Neutrophil (primary cell): Measurements from ENCODE around the gene CGB7.
"Not testable (repeated sequence)": the region's sequence is repeated elsewhere in the genome, so short reads cannot be mapped to it uniquely, and the experiment has no call there.

ENCODE experiments used
- H3K27ac ChIP-seq: fragments of 200-600 bp; sonication (generic); 2 replicates; pipeline ENCODE4 v1.5.1; 2016; ENCODE audit warnings: mild to moderate bottlenecking, moderate library complexity
- H3K27me3 ChIP-seq: fragments of 200-600 bp; sonication (generic); 2 replicates; pipeline ENCODE4 v1.6.0; 2016; ENCODE audit warnings: mild to moderate bottlenecking
- H3K36me3 ChIP-seq: fragments of 200-600 bp; sonication (generic); 2 replicates; pipeline ENCODE4 v1.5.1; 2017
- H3K4me1 ChIP-seq, 2 experiments: fragments of 200-600 bp in 1 of 2; sonication (generic) in 1 of 2; 1 replicate in 1 of 2; 2 replicates in 1 of 2; pipeline versions ENCODE4 v1.5.1 to v1.6.1; 2013 to 2016; ENCODE audit warnings: low read depth in 1 of 2, low read length in 1 of 2, mild to moderate bottlenecking in 1 of 2, moderate library complexity in 1 of 2; ENCODE audit not compliant: control insufficient read depth in 1 of 2, insufficient read depth in 1 of 2
- H3K4me3 ChIP-seq, 2 experiments: fragments of 200-600 bp in 1 of 2; sonication (generic) in 1 of 2; 1 replicate in 1 of 2; 2 replicates in 1 of 2; pipeline ENCODE4 v1.5.1; 2013 to 2016; ENCODE audit warnings: low read depth in 1 of 2, low read length in 1 of 2, mild to moderate bottlenecking in 1 of 2, moderate library complexity in 1 of 2
- H3K9me3 ChIP-seq: fragments of 200-600 bp; sonication (generic); 2 replicates; pipeline ENCODE4 v1.5.1; 2016
- TF ChIP-seq, protein P1 (sequence below): fragments of 200-600 bp; sonication (generic); IDR thresholded peaks from 2 replicates; pipeline ENCODE4 v1.5.1; 2016; ENCODE audit warnings: antibody characterized with exemption

The CGB7 gene

DNA sequence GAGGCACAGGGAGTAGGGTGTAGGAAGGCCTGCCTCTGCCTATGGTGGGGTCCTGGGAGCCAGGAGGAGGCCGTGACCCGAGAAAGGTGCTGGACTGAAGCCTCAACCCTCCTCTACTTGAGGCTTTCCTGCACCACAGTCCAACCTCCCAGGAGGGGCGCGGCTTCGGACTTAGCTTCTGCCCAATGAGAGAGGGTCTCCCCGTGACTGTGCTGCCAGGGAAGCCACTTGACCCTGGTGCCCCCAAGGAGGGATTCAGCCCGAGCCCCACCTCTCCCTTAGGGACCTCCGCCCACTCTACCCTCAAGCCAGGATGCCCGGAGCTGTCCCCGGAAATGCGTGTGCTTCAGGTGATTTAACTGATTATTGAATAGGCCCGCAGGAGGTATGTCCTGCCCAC lies 8.5 kb downstream of the CGB7 start, which contains the start of gene CGB8:
Gene CGB8, minus strand, starts transcription at position 101 of the 400 bp plus-strand sequence. CDS start 372 bp downstream, outside the sequence.
- H3K27me3 ChIP-seq, H3K4me3 ChIP-seq, H3K36me3 ChIP-seq, H3K27ac ChIP-seq, H3K9me3 ChIP-seq, H3K4me1 ChIP-seq: not testable (repeated sequence)

DNA sequence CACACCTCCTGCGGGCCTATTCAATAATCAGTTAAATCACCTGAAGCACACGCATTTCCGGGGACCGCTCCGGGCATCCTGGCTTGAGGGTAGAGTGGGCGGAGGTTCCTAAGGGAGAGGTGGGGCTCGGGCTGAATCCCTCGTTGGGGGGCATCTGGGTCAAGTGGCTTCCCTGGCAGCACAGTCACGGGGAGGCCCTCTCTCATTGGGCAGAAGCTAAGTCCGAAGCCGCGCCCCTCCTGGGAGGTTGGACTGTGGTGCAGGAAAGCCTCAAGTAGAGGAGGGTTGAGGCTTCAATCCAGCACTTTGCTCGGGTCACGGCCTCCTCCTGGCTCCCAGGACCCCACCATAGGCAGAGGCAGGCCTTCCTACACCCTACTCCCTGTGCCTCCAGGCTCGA lies 14.0 kb downstream of the CGB7 start, which contains the start of gene CGB5:
Gene CGB5, plus strand, starts transcription at position 301 of the 400 bp plus-strand sequence. CDS start 362 bp downstream, outside the sequence.
- H3K36me3 ChIP-seq, H3K4me3 ChIP-seq, H3K27me3 ChIP-seq, H3K27ac ChIP-seq, H3K4me1 ChIP-seq, H3K9me3 ChIP-seq: not testable (repeated sequence)

DNA sequence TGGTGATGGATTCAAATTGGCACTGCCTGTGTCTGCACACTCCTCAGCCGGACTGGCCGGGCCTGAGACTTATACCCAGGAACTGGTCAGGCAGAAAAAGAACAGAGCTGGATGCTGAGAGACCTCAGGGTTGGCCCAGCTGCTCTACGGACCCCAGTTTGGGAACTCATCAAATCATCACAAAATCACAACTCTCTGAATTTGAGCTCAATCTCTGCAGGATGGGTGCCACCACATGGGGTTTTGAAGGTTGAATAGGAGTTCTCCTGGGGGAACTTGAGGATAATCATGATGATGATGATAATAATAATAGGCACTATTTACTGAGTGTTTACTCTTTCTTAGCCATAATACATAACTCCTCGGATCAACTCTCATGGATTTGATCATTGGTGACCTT lies 14.9 kb downstream of the CGB7 start:
- H3K27me3 ChIP-seq, H3K36me3 ChIP-seq, H3K4me3 ChIP-seq, H3K9me3 ChIP-seq, H3K27ac ChIP-seq, H3K4me1 ChIP-seq: not testable (repeated sequence)

DNA sequence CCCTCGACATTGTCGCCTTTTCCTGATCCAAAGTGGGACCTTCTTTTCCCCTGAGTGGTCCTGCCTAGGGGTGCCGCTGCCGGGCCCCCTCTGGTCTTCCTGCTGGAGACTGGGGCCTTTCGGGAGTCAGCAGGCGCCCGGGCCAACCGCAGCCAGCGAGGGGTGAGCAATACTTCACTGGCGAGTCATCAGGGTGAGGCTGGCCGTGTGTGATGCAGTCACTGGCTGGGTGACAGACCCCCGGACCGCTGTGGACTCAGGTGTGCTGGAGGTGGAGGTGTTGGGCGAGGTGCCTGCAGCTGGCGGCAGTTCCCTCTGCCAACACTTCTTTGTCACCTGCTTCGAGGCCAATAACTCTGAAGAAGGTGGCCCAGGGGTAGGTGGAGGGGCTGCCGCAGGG lies 15.4 kb downstream of the CGB7 start:
- Histone ChIP-seq H3K36me3 (no peaks in the 10 kb centered on the region), H3K27me3 (no peaks in the 10 kb centered on the region), H3K4me3 (no peak overlapping the region), H3K4me1 (no peaks in the 10 kb centered on the region), H3K27ac (no peak overlapping the region), H3K9me3 (no peaks in the 10 kb centered on the region)
- TF ChIP-seq, protein P1, sequence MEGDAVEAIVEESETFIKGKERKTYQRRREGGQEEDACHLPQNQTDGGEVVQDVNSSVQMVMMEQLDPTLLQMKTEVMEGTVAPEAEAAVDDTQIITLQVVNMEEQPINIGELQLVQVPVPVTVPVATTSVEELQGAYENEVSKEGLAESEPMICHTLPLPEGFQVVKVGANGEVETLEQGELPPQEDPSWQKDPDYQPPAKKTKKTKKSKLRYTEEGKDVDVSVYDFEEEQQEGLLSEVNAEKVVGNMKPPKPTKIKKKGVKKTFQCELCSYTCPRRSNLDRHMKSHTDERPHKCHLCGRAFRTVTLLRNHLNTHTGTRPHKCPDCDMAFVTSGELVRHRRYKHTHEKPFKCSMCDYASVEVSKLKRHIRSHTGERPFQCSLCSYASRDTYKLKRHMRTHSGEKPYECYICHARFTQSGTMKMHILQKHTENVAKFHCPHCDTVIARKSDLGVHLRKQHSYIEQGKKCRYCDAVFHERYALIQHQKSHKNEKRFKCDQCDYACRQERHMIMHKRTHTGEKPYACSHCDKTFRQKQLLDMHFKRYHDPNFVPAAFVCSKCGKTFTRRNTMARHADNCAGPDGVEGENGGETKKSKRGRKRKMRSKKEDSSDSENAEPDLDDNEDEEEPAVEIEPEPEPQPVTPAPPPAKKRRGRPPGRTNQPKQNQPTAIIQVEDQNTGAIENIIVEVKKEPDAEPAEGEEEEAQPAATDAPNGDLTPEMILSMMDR, result no peak

DNA sequence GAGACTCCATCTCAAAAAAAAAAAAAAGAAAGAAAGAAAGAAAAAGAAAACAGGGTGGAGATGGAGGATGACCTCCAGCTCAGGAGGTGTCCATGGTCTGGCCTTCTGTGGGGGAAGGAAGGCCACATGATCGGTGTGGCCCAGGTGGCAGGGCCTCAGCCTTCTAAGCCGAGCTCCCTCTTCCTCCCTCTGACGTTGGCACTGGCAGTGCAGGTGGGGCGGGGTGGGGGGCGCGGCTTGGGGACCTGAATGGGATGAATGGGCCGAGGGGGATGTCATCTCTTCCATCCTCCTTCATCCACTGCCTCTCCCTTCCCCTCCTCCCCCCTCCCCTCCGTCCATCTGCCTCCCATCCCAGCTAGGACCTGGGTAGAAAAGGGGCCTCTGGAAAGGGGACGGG lies 17.8 kb downstream of the CGB7 start:
- H3K27ac ChIP-seq, H3K4me1 ChIP-seq, H3K4me3 ChIP-seq, H3K9me3 ChIP-seq, H3K36me3 ChIP-seq, H3K27me3 ChIP-seq: not testable (repeated sequence)

DNA sequence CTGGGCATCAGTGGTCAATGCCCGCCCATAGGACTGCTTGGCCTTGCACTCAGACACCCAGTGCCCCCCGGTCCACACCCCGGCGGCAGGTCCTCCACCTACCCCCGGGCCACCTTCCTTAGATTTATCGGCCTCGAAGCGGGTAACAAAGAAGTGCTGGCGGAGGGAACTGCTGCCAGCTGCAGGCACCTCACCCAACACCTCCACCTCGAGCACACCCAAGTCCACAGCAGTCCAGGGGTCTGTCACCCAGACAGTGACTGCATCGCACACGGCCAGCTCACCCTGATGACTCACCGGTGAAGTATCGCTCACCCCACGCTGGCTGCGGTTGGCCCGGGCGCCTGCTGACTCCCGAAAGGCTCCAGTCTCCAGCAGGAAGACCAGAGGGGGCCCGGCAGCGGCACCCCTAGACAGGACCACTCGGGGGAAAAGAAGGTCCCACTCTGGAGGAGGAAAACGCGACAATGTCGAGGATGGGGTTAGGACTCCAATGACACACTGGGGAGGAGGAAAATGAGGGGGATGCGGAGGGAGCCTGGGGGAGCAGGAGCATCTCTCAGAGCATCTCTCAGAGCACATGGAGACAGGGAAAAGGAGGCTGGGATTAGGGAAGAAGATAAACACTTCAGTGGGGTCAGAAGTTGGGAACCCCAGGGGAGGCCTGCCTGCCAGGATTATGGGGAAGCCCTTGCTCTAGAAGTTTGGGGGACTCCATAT lies 18.8 kb downstream of the CGB7 start:
- not testable (repeated sequence) for H3K9me3 ChIP-seq, H3K4me3 ChIP-seq, H3K4me1 ChIP-seq, H3K36me3 ChIP-seq, H3K27me3 ChIP-seq, H3K27ac ChIP-seq

DNA sequence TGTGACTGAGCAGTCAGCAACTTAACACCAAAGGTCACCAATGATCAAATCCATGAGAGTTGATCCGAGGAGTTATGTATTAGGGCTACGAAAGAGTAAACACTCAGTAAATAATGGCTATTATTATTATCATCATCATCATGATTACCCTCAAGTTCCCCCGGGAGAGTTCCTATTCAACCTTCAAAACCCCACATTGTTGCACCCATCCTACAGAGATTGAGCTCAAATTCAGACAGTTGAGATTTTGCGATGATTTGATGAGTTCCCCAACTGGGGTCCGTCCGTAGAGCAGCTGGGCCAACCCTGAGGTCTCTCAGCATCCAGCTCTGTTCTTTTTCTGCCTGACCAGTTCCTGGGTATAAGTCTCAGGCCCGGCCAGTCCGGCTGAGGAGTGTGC lies 19.4 kb downstream of the CGB7 start:
- not testable (repeated sequence) for H3K9me3 ChIP-seq, H3K27ac ChIP-seq, H3K36me3 ChIP-seq, H3K27me3 ChIP-seq, H3K4me1 ChIP-seq, H3K4me3 ChIP-seq

DNA sequence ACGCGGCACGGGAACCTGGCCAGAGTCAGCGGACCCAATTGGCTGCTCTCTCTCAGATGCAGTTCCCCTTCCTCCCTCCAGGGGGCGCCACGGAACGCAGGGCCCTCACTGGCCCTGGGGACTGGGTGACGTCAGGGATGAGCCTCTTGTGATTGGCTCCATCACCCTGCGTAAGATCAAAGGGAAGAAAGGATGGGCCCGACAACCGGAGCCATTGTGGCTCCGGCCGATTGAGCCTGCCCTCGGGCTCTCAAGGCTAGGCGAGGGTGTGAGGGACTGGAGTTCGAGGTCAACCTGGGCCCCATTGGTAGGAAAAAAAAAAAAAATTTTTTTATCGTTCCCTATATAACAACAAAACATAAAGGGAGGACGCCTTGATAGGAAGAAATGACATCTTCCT lies 20.7 kb downstream of the CGB7 start, which contains the start of gene CGB1:
Gene CGB1, minus strand, starts transcription at position 81 of the 400 bp plus-strand sequence. CDS start 184 bp downstream, outside the sequence.
- H3K36me3 ChIP-seq, H3K4me1 ChIP-seq, H3K27ac ChIP-seq, H3K9me3 ChIP-seq, H3K4me3 ChIP-seq, H3K27me3 ChIP-seq: not testable (repeated sequence)

DNA sequence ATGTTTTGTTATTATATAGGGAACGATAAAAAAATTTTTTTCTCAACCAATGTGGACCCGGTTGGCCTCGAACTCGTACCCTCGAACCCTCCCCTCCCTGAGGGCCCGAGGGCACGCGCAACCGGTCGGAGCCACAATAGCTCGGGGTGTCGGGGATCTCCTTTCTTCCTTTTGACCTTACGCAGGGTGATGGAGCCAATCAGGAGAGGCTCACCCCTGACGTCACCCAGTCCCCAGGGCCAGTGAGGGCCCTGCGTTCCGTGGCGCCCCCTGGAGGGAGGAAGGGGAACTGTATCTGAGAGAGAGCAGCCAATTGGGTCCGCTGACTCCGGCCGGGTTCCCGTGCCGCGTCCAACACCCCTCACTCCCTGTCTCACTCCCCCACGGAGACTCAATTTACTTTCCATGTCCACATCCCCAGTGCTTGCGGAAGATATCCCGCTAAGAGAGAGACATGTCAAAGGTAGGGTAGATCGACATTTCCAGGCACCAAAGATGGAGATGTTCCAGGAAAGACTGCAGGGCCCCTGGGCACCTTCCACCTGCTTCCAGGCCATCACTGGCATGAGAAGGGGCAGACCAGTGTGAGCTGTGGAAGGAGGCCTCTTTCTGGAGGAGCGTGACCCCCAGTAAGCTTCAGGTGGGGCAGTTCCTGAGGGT lies 25.8 kb downstream of the CGB7 start, which contains the start of gene CGB2:
Gene CGB2, plus strand, starts transcription at position 249 of the 660 bp plus-strand sequence. Its CDS starts 206 bp downstream, at position 455.
- not testable (repeated sequence) for H3K4me3 ChIP-seq, H3K4me1 ChIP-seq, H3K27ac ChIP-seq, H3K9me3 ChIP-seq, H3K27me3 ChIP-seq, H3K36me3 ChIP-seq

DNA sequence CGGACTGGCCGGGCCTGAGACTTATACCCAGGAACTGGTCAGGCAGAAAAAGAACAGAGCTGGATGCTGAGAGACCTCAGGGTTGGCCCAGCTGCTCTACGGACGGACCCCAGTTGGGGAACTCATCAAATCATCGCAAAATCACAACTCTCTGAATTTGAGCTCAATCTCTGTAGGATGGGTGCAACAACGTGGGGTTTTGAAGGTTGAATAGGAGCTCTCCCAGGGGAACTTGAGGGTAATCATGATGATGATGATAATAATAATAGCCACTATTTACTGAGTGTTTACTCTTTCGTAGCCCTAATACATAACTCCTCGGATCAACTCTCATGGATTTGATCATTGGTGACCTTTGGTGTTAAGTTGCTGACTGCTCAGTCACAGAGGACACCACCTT lies 27.2 kb downstream of the CGB7 start:
- H3K4me3 ChIP-seq, H3K36me3 ChIP-seq, H3K27ac ChIP-seq, H3K27me3 ChIP-seq, H3K4me1 ChIP-seq, H3K9me3 ChIP-seq: not testable (repeated sequence)

DNA sequence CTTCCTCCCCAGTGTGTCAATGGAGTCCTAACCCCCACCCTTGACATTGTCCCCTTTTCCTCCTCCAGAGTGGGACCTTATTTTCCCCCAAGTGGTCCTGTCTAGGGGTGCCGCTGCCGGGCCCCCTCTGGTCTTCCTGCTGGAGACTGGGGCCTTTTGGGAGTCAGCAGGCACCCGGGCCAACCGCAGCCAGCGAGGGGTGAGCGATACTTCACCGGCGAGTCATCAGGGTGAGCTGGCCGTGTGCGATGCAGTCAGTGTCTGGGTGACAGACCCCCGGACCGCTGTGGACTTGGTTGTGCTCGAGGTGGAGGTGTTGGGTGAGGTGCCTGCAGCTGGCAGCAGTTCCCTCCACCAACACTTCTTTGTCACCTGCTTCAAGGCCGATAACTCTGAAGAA lies 27.8 kb downstream of the CGB7 start:
- H3K27me3 ChIP-seq, H3K9me3 ChIP-seq, H3K4me1 ChIP-seq, H3K4me3 ChIP-seq, H3K36me3 ChIP-seq, H3K27ac ChIP-seq: not testable (repeated sequence)

DNA sequence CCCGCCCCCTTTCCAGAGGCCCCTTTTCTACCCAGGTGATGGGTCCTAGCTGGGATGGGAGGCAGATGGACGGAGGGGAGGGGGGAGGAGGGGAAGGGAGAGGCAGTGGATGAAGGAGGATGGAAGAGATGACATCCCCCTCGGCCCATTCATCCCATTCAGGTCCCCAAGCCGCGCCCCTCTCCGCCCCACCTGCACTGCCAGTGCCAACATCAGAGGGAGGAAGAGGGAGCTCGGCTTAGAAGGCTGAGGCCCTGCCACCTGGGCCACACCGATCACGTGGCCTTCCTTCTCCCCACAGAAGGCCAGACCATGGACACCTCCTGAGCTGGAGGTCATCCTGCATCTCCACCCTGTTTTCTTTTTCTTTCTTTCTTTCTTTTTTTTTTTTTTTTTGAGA lies 28.9 kb downstream of the CGB7 start:
- H3K27ac ChIP-seq, H3K27me3 ChIP-seq, H3K4me3 ChIP-seq, H3K9me3 ChIP-seq, H3K4me1 ChIP-seq, H3K36me3 ChIP-seq: not testable (repeated sequence)

DNA sequence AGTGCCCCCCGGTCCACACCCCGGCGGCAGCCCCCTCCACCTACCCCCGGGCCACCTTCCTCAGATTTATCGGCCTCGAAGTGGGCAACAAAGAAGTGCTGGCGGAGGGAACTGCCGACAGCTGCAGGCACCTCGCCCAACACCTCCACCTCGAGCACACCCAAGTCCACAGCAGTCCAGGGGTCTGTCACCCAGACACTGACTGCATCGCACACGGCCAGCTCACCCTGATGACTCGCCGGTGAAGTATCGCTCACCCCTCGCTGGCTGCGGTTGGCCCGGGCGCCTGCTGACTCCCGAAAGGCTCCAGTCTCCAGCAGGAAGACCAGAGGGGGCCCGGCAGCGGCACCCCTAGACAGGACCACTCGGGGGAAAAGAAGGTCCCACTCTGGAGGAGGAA lies 31.9 kb downstream of the CGB7 start:
- not testable (repeated sequence) for H3K4me3 ChIP-seq, H3K36me3 ChIP-seq, H3K9me3 ChIP-seq, H3K4me1 ChIP-seq, H3K27ac ChIP-seq
- H3K27me3 ChIP-seq, result peaks cover 20% of the 10 kb centered on the region
